H54 (cell line): ENCODE results near the gene KLK1.

Source experiments
- DNase-seq: peaks from one replicate; pipeline ENCODE4 v3.0.0; 2011; ENCODE audit warnings: low spot score, mixed read lengths; ENCODE audit not compliant: insufficient read length
- FAIRE-seq: peaks from 3 replicates; lab custom pipeline; 2011; peaks lifted over from hg19 to GRCh38; lab: Jason Lieb, UNC
- POLR2A ChIP-seq: IDR thresholded peaks from 2 replicates; pipeline ENCODE4 v1.6.1; 2011; ENCODE audit warnings: low read depth, mild to moderate bottlenecking, low read length

The KLK1 gene

GRCh38 chr19:50830266-50831025 is 6.9 kb upstream of the KLK1 start:
- no peak for FAIRE-seq
- no peak for TF ChIP-seq POLR2A
- no peak for DNase-seq

- FAIRE-seq (no peak), DNase-seq (no peak)
- TF ChIP-seq POLR2A = no peak
Observed at GRCh38 chr19:50829801-50830200, 6.2 kb upstream of the KLK1 start.

GRCh38 chr19:50827476-50827875 is 3.9 kb upstream of the KLK1 start:
- FAIRE-seq = no peak
- no peak for TF ChIP-seq POLR2A
- no peak for DNase-seq

- TF ChIP-seq POLR2A = no peak
- DNase-seq (no peak), FAIRE-seq (no peak)
Observed at GRCh38 chr19:50826492-50827240, 3.1 kb upstream of the KLK1 start.

- TF ChIP-seq POLR2A = no peak
Observed at GRCh38 chr19:50822661-50823208, 852 bp downstream of the KLK1 start.

GRCh38 chr19:50821622-50822021 is 2.0 kb downstream of the KLK1 start:
- FAIRE-seq = no peak
- no peak for DNase-seq
- no peak for TF ChIP-seq POLR2A

More at GRCh38 chr19:50822661-50823208, 852 bp downstream of the KLK1 start:
- FAIRE-seq = no peak
- DNase-seq = no peak

GRCh38 chr19:50821248-50821612 is 2.4 kb downstream of the KLK1 start:
- DNase-seq = no peak
- FAIRE-seq = no peak
- TF ChIP-seq POLR2A = no peak

- no peak for TF ChIP-seq POLR2A
- no peak for FAIRE-seq
- peak; percentile 53 for DNase-seq
Observed at GRCh38 chr19:50820549-50821247, 2.9 kb downstream of the KLK1 start.

- FAIRE-seq (no peak), DNase-seq (no peak)
- no peak for TF ChIP-seq POLR2A
Observed at GRCh38 chr19:50820086-50820485, 3.5 kb downstream of the KLK1 start.

- DNase-seq (no peak), FAIRE-seq (no peak)
- no peak for TF ChIP-seq POLR2A
Observed at GRCh38 chr19:50819636-50820035, 4.0 kb downstream of the KLK1 start.

- DNase-seq = no peak
- FAIRE-seq = no peak
- no peak for TF ChIP-seq POLR2A
Observed at GRCh38 chr19:50818859-50819472, 4.6 kb downstream of the KLK1 start.

- DNase-seq = peak; percentile 63
- no peak for FAIRE-seq
- TF ChIP-seq POLR2A = 0 out of 2 replicates have a peak, but pooled peaks have one; percentile 8
Observed at GRCh38 chr19:50817941-50818858, 5.4 kb downstream of the KLK1 start.

- TF ChIP-seq POLR2A = no peak
- FAIRE-seq = no peak
- no peak for DNase-seq
Observed at GRCh38 chr19:50815439-50815838, 8.1 kb downstream of the KLK1 start.
